Stimulated activated naive CD8-positive, alpha-beta T cell treated with anti-CD3 and anti-CD28 coated beads, Interleukin-15, Interleukin-2, amounts not matched to agents 100 ng/mL and 50 ng/mL, for 24 hours (primary cell): ENCODE results near the gene CLEC16A.
"Not testable (repeated sequence)": the region's sequence is repeated elsewhere in the genome, so short reads cannot be mapped to it uniquely, and the experiment has no call there.

ENCODE experiments used
- H3K27ac Mint-ChIP-seq: one replicate; pipeline ENCODE4 v1.8.0; 2021; ENCODE audit warnings: mild to moderate bottlenecking, mixed read lengths
- H3K27me3 Mint-ChIP-seq: one replicate; pipeline ENCODE4 v1.8.0; 2021; ENCODE audit warnings: mixed read lengths
- H3K36me3 Mint-ChIP-seq: one replicate; pipeline ENCODE4 v1.8.0; 2021; ENCODE audit warnings: low read depth, mixed read lengths
- H3K4me1 Mint-ChIP-seq: one replicate; pipeline ENCODE4 v1.8.0; 2021; ENCODE audit warnings: low read depth, mixed read lengths
- H3K4me3 Mint-ChIP-seq: one replicate; pipeline ENCODE4 v1.8.0; 2021; ENCODE audit warnings: mild to moderate bottlenecking, mixed read lengths
- H3K9me3 Mint-ChIP-seq: one replicate; pipeline ENCODE4 v1.8.0; 2021; ENCODE audit warnings: mixed read lengths

Gene CLEC16A

DNA sequence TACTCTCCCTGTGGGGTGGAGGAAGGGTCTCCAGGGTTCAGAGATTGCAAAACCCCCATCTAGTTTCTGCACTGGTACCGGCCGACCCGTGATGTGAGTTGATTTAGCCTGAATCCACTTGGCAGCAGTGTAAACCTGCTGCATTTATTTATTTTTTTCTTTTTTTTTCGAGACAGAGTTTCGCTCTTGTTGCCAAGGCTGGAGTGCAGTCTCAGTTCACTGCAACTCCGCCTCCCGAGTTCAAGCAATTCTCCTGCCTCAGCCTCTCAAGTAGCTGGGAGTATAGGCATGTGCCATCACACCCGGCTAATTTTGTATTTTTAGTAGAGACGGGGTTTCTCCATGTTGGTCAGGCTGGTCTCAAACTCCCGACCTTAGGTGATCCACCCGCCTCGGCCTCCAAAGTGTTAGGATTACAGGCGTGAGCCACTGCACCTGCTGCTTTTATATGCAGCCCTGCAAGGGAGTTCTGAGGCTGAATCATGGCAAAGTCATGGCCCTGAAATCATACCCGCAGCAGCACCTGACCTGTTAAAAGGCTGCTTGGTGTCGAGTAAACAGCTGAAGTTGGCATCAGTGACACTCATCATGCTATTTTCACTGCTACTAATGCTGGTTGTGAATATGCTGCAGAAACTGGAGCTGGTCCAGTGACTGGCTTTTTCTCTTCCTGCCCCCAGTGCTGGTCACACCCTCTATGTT is 23.5 kb upstream of the CLEC16A start:
- Mint-ChIP-seq H3K4me3 (no peak overlapping the region), H3K4me1 (peaks cover 19% of the 10 kb centered on the region), H3K27ac (no peak overlapping the region), H3K36me3 (peaks cover 10% of the 10 kb centered on the region), H3K27me3 (no peaks in the 10 kb centered on the region), H3K9me3 (no peaks in the 10 kb centered on the region)

DNA sequence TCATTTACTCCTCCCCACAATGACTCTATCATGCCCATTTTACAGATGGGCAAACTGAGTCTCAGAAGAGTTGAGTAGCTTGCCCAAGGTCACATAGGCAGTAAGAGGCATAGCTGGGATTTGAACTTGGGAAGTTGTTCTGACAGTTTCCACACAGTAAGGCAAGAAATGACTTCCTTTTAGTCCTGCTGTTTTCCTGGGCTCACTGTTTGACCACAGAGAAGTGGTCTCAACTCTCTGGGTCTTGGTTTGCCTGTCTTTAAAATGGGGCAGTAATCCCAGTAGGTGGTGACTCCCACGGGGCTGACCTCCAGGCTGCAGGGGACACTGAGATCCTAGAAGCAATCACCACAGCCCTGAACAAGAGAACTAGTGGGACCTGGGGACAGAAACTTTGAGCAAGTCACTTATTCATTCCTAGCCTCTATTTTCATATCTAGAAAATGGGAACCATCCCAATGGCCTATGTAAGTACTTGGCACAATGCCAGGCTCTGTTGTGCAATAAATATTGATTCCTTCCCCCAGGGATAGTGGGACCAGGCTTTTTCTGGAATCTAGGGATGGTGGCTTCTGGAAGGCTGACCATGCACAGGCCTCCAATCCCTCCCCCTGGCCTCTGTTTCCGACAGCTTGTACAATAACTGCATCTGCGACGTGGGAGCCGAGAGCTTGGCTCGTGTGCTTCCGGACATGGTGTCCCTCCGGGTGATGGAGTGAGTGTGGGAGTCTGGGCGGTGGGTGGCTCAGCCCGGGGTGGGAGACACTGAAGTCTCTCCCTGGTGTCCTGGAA is 22.6 kb upstream of the CLEC16A start:
- Mint-ChIP-seq H3K9me3 (no peaks in the 10 kb centered on the region), H3K4me3 (no peak overlapping the region)

DNA sequence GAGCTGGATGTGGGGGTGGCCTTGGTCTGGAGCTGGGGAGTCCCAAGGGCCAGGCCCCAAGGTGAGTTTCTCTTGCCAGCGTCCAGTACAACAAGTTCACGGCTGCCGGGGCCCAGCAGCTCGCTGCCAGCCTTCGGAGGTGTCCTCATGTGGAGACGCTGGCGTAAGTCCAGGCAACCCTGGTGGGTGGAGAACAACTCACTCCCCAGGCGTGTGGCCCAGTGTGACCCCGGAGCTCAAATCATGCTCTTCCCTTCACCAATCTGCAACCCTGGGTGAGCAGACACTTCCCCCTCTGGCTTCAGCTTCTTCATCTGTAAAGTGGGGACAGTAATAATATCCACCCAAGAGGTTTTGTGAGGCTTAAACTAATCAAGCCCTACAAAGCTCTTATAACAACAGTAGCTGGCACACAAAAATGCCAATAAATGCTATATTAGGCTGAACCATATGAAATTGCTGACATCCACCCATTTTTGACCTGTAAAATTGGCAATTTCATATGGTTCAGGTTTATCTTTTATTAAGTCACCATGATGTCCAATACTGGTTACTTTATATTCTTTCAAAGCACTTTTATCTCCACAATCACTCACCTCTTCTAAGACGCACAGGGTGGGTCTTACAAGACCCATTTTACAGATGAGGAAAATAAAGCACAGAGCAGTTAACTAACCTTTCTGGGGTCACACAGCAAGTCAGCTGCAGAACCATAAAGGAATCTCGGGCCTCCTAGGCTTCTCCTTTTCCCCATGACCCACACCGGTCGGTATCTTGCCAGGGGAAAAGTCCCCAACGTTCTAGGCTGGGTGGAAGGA is 21.8 kb upstream of the CLEC16A start:
- H3K9me3 Mint-ChIP-seq = no peaks in the 10 kb centered on the region
- H3K36me3 Mint-ChIP-seq = peaks cover 21% of the 10 kb centered on the region
- H3K27ac Mint-ChIP-seq = no peak overlapping the region
- peaks cover 9% of the 10 kb centered on the region for H3K4me1 Mint-ChIP-seq
- H3K27me3 Mint-ChIP-seq = no peaks in the 10 kb centered on the region
- no peak overlapping the region for H3K4me3 Mint-ChIP-seq

More for the DNA sequence above, 22.6 kb upstream of the CLEC16A start:
- H3K4me1 Mint-ChIP-seq = peaks cover 11% of the 10 kb centered on the region
- H3K27ac Mint-ChIP-seq = no peak overlapping the region
- no peaks in the 10 kb centered on the region for H3K27me3 Mint-ChIP-seq
- peaks cover 16% of the 10 kb centered on the region for H3K36me3 Mint-ChIP-seq

DNA sequence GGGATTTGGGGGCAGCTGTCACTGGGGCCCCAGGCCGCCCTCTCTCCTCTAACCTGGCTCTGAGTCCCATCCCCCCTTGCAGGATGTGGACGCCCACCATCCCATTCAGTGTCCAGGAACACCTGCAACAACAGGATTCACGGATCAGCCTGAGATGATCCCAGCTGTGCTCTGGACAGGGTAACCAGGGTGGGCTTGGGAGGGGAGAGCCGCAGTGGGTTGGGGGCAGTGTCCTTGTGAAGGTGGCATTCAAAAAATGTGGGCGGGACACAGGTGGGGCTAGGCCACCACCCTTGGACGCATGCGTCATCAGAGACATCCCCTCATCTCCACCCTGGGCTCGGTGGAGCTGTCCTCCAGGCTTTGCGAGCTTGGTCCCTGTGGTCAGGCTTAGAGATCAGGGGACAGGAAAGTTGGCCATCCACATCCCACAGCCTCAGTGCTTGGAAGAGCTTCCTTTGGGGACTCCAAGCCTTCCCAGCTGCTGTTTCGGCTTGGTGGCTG is 21.2 kb upstream of the CLEC16A start:
- Mint-ChIP-seq H3K27ac (no peak overlapping the region), H3K36me3 (peaks cover 27% of the 10 kb centered on the region), H3K4me3 (no peak overlapping the region), H3K9me3 (no peaks in the 10 kb centered on the region), H3K4me1 (peaks cover 8% of the 10 kb centered on the region), H3K27me3 (no peaks in the 10 kb centered on the region)

DNA sequence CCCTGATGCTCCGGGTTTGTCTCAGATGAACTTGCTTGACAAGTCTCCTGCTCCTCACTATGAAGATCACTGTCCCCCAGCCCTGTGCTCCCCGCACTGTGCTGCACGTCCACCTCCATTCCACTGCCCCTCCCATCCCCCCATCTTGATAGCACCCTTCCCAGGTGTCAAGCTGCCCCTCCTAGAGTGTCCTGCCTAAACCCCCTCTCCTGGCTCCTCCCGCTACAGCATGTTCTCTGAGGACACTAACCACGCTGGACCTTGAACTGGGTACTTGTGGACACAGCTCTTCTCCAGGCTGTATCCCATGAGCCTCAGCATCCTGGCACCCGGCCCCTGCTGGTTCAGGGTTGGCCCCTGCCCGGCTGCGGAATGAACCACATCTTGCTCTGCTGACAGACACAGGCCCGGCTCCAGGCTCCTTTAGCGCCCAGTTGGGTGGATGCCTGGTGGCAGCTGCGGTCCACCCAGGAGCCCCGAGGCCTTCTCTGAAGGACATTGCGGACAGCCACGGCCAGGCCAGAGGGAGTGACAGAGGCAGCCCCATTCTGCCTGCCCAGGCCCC is 20.6 kb upstream of the CLEC16A start:
- H3K36me3 Mint-ChIP-seq = peaks cover 27% of the 10 kb centered on the region
- peaks cover 3% of the 10 kb centered on the region for H3K4me1 Mint-ChIP-seq
- H3K27ac Mint-ChIP-seq = no peak overlapping the region
- no peaks in the 10 kb centered on the region for H3K27me3 Mint-ChIP-seq
- no peak overlapping the region for H3K4me3 Mint-ChIP-seq
- no peaks in the 10 kb centered on the region for H3K9me3 Mint-ChIP-seq

DNA sequence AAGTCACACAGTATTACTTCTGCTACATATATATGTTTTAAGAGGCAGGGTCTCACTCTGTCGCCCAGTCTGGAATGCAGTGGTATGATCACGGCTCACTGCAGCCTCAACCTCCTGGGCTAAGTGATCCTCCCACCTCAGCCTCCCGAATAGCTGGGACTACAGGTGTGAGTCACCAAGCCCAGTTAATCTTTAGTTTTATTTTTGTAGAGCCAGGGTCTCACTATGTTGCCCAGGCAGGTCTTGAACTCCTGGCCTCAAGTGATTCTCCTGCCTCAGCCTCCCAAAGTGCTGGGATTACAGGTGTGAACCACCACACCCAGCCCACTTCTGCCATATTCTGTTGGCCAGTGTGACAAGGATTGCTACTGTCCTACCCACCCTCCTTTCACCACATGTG is 19.1 kb upstream of the CLEC16A start:
- not testable (repeated sequence) for H3K4me3 Mint-ChIP-seq, H3K9me3 Mint-ChIP-seq, H3K27me3 Mint-ChIP-seq, H3K4me1 Mint-ChIP-seq, H3K27ac Mint-ChIP-seq
- H3K36me3 Mint-ChIP-seq = peaks cover 27% of the 10 kb centered on the region

DNA sequence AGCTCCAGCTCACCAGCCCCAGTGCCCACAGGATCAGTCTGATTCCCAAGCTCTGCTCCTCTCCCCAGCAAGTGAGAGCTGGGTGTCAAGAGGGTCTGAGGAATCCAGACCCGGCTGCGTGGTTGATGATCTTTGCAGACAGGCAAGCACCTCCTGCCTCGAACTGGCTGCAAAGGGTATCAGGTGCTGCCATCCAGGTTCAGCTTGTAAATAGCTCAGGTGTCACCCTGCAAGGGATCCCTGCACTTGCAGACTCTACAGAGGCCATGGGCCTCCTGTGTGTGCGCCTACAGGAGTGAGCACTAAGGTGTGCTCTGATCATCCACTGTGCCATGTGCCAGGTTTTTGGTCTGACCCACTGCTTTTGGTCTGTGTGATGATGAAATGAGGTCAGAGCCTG is 18.3 kb upstream of the CLEC16A start:
- no peak overlapping the region for H3K27ac Mint-ChIP-seq
- H3K4me1 Mint-ChIP-seq = peaks cover 9% of the 10 kb centered on the region
- no peak overlapping the region for H3K4me3 Mint-ChIP-seq
- H3K27me3 Mint-ChIP-seq = no peaks in the 10 kb centered on the region
- peaks cover 29% of the 10 kb centered on the region for H3K36me3 Mint-ChIP-seq
- H3K9me3 Mint-ChIP-seq = no peaks in the 10 kb centered on the region

DNA sequence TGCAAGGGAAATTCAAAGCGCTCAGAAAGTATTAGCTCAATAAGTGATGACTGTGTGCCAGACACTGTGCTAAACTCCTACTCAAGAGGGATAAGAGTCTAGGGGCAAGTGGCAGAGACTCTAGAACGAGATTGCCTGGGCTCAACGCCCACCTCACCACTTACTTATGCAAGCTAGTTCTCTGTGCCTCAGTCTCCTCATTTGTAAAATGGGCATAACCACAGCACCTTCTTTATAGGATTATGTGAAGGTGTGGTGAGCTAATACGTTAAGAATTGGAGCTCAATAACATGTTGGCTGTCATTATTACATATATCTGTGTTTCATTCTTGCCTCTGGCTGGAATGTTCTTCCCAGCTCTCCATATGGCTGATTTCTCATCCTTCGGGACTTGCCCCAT is 17.5 kb upstream of the CLEC16A start:
- peaks cover 35% of the 10 kb centered on the region for H3K36me3 Mint-ChIP-seq
- no peaks in the 10 kb centered on the region for H3K9me3 Mint-ChIP-seq
- no peak overlapping the region for H3K4me3 Mint-ChIP-seq
- no peaks in the 10 kb centered on the region for H3K27me3 Mint-ChIP-seq
- H3K27ac Mint-ChIP-seq = no peak overlapping the region
- peaks cover 13% of the 10 kb centered on the region for H3K4me1 Mint-ChIP-seq

DNA sequence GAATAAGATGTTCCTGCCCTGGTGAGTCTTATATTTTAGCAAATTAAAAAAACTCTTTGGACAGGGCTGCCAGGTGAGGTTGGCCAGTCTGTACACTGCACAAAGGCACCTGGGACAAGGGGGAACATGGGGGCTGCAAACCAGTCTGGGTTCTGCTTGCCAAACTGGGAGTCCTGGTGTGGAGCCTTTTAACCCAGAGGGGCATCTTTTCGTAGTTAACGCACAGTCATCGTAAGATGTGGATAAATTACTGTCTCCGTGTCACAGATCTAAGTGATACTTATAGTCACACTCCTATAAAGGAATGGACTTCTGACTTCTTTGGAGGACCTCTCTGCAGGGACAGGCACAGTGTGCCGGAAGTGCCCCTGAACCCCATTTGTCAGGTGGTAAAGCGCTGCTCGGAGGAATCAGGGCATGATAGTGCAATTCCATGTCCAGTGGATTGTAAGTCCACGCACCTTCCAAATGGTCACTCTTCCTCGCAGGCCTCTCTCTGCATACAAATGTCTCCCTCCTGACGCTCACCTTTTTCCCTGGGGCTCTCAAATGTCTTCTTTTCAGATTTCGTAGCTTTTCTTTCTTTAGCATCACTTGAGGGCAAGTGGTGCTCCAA is 16.8 kb upstream of the CLEC16A start:
- H3K27ac Mint-ChIP-seq = no peak overlapping the region
- H3K36me3 Mint-ChIP-seq = peaks cover 40% of the 10 kb centered on the region
- H3K4me1 Mint-ChIP-seq = peaks cover 13% of the 10 kb centered on the region
- H3K9me3 Mint-ChIP-seq = no peaks in the 10 kb centered on the region
- H3K4me3 Mint-ChIP-seq = no peak overlapping the region
- no peaks in the 10 kb centered on the region for H3K27me3 Mint-ChIP-seq

DNA sequence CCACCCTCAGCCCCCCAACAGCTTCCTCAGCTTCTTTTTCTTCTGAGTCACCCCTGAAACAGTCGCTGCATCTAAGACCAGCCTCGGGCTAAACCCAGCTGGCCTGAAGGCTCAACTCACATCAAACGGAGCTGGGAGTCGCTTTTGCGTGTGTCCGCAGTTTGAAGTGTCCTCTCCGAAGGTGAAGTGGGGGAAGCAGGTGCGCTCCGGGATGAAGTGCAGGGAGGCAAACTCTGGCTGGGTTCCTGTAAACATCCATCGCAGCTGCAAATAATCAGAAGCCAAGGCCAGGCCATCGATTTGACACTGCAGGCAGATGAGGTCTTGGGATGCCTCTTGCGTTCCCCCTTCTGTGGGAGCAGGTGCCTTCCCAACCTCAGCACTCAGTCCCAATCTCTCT is 15.3 kb upstream of the CLEC16A start:
- not testable (repeated sequence) for H3K27ac Mint-ChIP-seq, H3K9me3 Mint-ChIP-seq, H3K27me3 Mint-ChIP-seq, H3K4me3 Mint-ChIP-seq
- H3K36me3 Mint-ChIP-seq = peaks cover 49% of the 10 kb centered on the region
- peaks cover 19% of the 10 kb centered on the region for H3K4me1 Mint-ChIP-seq

DNA sequence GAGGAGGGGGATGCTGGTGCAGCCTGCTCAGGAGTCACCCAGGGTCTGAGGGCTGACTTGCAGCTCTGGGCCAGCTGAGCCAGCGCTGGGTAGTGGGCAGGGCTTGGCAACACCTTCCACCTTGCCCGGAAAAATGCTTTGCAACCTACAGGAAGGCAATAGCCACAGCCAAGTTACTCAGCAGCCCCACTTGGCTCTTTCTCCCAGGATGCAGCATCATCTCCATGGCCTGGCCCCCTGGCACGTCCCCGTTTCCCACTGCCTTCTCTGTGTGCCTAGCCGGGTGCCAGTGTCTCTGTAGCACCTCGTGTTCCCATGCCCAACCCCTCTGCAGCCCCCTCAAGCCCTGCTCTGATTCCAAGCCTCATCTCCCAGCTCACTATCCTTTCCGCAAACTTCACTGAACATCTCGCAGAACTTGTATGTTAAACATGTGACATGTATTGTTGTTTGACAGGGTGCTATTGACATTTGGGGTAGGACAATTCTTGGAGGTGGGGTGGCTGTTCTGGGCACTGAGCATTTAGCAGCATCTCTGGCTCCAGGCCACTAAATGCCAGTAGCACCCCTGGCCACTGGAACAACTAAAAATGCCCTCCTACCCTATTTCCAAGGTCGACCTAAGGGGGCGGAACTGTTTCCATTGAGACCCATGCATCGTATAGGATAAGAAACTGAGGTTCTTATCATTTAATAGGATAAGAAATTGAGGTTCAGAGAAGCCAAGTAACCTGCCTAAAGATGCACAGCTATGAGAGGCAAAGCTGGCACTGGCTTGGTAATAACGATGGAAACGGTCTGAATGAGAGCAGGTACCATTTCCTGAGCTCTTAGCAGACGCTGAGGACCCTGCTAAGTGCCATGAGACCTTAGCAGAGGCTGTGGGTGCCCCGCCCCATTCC is 14.3 kb upstream of the CLEC16A start:
- Mint-ChIP-seq H3K27ac (peak overlapping the region; percentile 16), H3K4me1 (peaks cover 29% of the 10 kb centered on the region), H3K36me3 (peaks cover 45% of the 10 kb centered on the region)

DNA sequence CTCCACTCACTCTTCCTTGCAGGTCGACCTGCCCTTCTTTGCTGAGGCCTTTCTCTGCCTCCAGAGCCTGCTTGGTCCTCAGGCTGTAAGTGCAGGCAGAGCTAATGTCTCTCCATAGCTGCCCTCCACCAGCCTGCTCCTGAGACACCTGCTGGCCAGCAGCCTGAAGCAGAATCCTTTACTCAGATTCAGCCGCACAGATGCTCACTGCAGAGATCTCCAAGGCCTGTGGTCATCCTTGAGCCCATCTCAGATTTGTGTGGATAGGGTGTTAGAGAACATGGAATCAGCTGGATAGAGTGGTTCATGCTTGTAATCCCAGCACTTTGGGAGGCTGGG is 13.6 kb upstream of the CLEC16A start:
- H3K4me1 Mint-ChIP-seq = peaks cover 34% of the 10 kb centered on the region
- no peak overlapping the region for H3K27ac Mint-ChIP-seq
- no peaks in the 10 kb centered on the region for H3K9me3 Mint-ChIP-seq
- no peaks in the 10 kb centered on the region for H3K27me3 Mint-ChIP-seq
- no peak overlapping the region for H3K4me3 Mint-ChIP-seq
- peaks cover 42% of the 10 kb centered on the region for H3K36me3 Mint-ChIP-seq

More for the DNA sequence above, 14.3 kb upstream of the CLEC16A start:
- H3K4me3 Mint-ChIP-seq = no peak overlapping the region
- H3K9me3 Mint-ChIP-seq = no peaks in the 10 kb centered on the region
- no peaks in the 10 kb centered on the region for H3K27me3 Mint-ChIP-seq

DNA sequence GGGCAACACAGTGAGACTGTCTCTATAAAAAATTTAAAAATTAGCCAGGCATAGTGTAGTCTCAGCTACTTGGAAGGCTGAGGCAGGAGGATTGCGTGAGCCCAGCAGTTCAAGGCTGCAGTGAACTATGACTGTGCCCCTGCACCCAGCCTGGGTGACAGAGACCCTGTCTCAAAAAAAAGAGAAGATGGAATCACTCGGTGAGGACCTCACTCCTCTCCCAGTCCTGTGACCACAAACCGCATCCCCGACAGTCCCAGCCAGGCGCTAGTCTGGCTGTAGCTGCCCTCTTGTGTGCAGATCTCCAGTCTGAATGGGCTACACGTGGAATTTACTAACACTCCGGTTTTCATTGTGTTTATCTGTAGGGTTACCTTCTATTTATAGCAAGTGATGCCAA is 13.2 kb upstream of the CLEC16A start:
- Mint-ChIP-seq H3K27ac (no peak overlapping the region), H3K9me3 (no peaks in the 10 kb centered on the region), H3K4me3 (no peak overlapping the region), H3K4me1 (peaks cover 38% of the 10 kb centered on the region), H3K27me3 (no peaks in the 10 kb centered on the region), H3K36me3 (peaks cover 45% of the 10 kb centered on the region)
